ENCODE results near the gene TRIM65.
"Not testable (repeated sequence)": the region's sequence is repeated elsewhere in the genome, so short reads cannot be mapped to it uniquely, and the experiment has no call there.

Gene TRIM65

DNA sequence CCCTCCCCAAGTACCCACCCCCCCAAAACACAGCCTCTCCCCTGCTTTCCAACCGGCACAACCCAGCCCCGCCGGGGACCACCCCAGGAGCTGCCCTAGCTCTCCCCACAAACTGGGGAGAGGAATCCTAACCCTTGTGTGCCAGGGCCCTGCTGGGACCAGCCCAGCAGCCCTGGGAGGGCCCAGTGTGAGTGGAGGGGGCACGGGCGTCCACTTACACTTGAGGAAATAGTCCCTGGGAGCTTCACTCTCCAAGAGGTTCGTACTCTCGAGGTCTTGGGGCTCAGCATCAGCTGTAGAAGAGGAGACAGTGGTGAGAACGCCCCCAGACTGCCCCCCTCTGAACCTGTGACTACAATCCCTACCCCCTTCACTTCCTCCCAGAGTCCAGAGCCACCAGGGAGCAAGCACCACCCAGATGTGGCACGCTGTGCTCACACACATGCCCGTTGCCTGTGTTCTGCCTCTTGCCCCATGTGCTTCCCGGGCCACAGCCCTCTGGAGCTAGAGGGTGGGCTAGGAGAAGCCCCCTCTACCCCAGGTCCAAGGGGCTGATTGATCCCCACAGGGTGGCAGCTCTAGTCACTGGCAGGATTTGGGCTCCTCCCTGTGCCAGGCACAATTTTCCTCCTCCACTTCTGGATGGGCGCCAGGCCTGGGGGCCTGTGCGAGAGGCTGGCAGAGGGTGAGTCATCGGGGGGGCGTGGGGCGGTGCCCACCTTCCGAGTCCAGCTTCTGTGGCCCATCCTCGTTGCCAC, 21.4 kb downstream of the TRIM65 start:
- no peak for DNase-seq (ENCODE audit: low spot score)

DNA sequence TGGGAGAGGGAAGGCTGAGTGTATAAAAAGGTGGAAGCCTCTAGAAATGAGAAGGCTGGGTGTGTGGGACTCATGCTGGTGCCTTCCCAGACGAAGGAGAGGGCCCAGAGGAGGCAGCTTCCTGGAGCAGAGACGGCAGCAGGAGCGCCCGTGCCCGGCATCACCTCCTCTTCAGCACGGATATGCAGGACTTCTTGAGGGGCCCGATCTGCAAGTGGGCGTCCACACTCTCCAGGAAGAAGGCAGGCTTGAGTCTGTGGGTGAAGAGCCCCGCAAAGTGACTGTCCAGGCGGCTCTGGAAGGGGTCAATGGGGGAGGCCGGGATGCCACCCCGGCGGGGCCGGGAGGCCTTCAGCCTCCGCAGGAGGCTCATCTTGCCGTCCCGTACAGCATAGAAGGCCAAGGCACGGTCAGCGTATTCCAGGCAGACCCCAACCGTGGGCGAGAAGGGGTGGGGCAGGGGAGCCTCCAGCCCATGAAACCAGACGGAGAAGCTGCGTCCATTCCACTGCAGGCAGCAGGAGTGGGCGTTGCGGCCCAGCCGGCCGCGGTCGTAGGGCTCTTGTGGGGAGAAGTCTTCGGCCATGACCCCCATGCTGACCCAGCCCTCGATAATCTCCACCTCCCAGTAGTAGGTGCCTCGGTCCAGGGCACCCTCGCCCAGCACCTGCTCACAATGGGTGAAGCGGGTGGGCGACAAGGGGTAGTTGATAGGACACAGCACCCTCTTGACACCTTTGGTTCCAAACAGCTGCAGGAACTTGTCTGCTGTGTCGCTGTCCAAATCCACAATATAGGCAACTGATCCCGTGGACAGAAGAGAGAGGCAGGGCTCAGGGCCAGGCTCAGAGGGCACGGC, 22.2 kb downstream of the TRIM65 start:
- no peak for DNase-seq (ENCODE audit: low spot score)

DNA sequence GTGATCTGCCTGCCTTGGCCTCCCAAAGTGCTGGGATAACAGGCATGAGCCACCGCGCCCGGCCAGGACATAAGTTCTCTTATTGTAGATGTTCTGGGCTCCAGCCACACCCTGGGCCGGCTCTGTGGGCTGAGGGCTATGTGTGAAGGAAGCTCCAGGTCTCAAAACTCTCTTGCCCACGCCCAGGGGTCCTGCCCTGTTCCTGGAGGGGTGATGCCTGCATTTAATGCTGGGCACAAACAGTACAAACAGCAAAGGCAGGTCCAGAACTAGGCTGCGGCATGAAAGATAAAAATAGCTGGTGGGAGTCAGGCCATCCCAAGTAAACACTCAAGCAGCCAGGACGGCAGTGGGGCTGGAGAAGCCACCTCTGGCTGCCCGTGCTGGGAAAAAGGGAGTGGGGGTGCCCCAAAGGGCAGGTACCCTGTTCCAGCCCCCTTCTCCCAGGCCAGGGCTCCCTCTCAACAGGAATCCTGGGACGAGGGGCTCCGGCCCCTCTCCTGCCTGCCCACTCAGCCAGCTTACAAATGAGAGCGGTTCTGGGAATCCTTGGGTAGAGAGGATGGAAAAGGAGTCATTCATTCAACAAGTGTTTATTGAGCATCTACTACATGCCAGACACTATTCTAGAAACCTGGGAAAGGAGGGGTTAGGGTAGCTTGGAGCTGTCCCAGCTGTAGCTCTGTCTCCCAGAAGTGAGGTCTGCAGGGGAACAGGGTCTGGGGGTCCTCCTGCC, 23.0 kb downstream of the TRIM65 start:
- DNase-seq (ENCODE audit: low spot score), result no peak

DNA sequence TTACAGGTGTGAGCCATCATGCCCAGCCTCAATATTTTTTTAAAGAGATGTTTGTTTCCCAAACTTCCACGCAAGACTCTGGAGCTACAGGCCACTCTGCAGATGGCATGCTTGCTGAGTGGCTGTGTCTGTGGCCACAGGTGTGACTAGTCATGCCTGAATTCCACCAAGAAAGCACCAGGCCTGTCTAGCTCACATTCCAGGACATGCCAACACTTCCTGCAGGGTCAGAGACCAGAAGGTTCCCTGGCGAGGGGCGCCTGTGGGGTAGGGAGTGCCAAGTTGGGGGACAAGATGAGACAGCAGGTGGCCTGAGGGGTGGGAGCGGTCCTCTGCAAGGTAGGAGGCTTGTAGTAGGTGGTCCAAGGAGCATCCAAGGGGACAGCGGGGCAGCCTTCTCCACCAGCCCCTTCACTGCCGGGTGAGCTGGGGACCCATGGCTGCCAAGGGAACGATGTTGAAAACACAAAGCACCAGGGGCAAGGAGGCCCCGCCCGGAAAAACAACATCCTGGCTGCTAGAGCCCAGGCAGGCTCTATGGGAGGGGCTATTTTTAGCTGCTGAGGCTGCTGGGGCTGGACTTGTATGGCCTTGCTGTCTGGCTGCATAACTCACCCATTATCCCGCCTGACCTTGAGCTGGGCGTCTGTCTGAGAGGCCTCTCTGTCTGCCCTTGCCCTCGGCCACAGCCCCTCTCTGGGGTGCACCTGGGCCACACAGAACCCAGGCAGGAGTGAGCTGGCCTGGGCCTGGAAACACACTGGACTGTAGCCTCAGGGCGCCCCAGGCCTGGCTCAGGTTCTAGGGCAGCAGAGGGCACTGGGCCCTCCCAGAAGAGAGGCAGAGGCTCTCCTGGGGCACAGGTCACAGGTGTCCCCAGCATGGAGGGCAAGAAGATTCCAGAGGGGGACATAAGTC, 24.1 kb downstream of the TRIM65 start:
- peak; percentile 80 for DNase-seq (ENCODE audit: low spot score)

DNA sequence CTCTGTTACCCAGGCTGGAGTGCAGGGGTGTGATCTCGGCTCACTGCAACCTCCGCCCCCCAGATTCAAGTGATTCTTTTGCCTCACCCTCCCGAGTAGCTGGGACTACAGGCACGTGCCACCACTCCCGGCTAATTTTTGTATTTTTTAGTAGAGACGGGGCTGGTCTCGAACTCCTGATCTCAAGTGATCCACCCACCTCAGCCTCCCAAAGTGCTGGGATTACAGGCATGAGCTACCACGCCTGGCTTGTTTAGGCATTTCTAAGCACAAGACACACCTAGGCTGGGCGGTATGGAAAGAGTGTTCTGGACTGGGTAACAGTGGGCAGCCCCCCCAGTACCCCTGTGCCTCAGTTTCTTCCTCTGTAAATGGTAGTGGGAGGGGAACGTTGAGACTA, 26.5 kb downstream of the TRIM65 start:
- DNase-seq (ENCODE audit: low spot score), result not testable (repeated sequence)

DNA sequence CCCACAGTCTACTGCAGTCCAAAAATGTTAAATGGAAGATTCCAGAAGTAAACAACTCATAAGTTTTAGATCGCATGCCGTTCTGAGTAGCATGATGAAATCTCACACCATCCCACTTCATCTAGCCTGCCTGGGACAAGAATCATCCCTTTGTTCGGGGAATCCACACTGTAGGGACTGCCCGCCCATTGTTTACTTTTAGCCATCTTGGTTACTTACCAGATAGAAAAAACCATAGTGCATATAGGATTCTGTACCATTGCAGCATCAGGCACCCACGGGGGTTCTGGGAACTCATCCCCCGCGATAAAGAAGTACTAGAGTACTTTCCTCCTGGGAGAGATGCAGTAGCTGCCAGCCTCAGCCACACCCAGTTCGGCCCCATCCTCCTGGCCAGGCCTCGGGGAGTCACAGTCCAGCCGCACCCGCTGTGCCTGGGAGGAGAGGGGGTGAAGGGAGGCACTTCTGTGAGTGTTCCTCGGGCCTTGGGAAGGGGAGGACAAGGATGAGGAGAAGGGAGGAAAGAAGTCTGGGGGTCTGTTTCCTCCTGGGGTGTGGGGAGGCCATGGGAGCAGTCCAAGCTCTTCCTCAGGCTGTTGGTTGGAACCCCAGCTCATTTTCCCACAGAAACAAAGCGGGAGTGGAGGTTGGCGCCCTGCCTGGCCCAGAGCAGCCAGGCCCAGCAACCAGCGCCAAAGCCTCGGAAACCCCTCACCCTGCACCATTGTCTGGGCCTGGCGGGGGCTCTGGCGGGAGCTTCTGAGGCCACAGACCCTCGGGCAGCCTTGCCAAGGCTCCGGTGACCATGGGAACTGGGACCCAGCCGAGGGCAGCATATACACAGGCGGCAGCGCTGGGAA, 27.2 kb downstream of the TRIM65 start:
- no peak for DNase-seq (ENCODE audit: low spot score)

DNA sequence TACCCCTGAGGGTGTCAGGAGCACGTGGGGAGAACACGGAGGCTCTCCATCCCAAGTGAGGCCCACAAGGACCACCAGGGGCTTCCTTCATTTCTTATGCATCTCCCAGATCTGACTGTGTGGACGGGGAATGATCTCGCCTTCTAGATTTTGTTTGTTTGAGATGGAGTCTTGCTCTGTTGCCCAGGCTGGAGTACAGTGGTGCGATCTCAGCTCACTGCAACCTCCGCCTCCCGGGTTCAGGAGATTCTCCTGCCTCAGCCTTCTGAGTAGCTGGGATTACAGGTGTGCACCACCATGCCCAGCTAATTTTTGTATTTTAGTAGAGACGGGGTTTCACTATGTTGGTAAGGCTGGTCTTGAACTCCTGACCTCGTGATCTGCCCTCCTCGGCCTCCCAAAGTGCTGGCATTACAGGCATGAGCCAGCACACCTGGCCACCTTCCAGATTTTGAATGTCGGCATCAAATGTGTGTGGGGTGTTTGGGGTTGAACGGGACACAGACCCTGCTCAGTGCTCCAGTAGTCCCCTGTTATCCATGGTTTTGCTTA, 27.9 kb downstream of the TRIM65 start:
- DNase-seq (ENCODE audit: low spot score), result not testable (repeated sequence)

DNA sequence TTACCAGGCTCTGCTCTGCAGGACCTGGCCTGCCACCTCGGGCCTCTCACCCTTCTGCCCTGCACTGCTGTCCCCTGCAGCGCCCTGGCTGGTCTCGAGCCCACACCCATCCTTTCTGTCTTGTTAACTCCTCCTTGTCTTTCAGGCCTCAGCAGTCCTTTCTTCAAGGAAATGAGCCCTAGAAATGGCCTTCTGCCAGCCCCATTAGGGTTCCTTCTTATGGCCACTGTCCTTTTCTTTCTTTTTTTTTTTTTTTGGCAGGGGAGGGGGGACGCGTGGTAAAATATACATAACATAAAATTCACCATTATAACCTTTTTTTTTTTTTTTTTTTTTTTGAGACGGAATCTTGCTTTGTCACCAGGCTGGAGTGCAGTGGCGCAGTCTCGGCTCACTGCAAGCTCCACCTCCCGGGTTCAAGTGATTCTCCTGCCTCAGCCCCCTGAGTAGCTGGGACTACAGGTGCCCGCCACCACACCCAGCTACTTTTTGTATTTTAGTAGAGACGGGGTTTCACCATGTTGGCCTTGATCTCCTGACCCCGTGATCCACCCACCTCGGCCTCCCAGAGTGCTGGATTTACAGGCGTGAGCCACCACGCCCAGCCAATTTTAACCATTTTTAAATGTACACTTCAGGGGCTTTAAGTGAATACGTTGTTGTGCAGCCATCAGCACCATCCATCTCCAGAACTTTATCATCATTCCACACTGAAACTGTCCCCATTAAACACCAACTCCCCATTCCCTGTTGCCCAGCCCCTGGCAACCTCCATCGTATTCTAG, 31.2 kb downstream of the TRIM65 start:
- DNase-seq (ENCODE audit: low spot score), result not testable (repeated sequence)

DNA sequence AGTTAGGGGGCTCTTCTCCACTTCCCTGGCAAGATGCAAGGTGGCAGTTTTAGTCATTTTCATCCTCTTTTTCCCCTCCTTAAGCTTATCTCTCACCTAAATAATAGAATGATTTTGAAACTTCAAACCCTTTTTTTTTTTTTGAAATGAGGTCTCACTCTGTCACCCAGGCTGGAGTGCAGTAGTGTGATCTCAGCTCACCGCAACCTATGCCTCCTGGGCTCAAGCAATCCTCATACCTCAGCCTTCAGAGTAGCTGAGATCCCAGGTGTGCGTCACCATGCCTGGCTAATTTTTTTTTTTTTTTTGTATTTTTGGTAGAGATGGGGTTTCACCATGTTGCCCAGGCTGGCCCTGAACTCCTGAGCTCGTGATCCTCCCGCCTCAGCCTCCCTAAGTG, 31.9 kb downstream of the TRIM65 start:
- DNase-seq (ENCODE audit: low spot score), result not testable (repeated sequence)

DNA sequence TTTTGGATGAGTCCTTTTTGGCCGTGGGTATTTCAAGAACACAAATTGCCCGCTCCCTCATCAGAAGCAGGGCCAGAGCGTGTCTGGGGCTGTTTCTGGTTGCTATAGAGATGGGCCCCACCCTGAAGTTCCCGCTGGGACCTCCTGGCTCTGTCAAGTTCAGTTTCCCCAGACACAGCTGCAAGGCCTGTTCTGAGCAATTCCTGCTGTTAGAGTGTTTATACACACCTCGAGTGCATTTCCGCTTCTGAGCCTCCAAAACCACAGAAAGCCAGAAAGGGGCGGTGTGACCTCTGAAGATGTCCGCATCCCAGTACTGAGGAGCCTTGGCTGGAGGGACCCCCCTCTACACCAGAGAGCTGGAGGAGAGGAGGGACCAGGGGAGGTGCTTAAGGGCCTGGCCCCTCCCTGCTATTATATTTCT, 32.3 kb downstream of the TRIM65 start:
- peak; percentile 51 for DNase-seq (ENCODE audit: low spot score)

DNA sequence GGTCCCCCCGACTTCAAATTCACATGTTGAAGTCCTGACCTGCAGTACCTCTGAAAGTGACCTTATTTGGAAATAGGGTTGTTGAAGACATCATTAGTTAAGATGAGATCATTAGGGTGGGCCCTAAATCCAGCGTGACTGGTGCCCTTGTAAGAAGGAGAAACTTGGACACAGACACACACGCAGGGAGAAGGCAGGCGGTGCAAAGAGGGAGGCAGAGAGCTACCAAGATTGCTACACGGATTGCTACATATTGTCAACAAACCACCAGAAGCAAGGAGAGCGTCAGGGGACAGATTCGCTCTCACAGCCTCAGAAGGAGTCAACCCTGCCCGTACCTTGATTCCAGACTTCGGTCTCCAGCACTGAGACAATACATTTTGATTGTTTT, 34.8 kb downstream of the TRIM65 start:
- DNase-seq (ENCODE audit: low spot score), result no peak

DNA sequence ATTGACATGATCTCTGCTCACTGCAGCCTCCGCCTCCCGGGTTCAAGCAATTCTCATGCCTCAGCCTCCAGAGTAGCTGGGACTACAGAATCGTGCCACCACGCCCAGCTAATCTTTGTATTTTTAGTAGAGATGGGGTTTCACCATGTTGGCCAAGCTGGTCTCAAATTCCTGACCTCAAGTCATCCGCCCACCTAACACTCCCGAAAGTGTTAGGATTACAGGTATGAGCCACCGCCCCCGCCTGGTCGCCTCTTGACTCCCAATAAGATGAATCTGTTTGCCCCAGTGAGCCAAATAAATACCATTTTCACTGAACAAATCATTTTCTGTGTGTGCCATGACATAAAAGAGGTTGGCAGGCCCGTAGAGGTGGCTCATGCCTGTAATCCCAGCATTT, 37.4 kb downstream of the TRIM65 start:
- DNase-seq (ENCODE audit: low spot score), result not testable (repeated sequence)

DNA sequence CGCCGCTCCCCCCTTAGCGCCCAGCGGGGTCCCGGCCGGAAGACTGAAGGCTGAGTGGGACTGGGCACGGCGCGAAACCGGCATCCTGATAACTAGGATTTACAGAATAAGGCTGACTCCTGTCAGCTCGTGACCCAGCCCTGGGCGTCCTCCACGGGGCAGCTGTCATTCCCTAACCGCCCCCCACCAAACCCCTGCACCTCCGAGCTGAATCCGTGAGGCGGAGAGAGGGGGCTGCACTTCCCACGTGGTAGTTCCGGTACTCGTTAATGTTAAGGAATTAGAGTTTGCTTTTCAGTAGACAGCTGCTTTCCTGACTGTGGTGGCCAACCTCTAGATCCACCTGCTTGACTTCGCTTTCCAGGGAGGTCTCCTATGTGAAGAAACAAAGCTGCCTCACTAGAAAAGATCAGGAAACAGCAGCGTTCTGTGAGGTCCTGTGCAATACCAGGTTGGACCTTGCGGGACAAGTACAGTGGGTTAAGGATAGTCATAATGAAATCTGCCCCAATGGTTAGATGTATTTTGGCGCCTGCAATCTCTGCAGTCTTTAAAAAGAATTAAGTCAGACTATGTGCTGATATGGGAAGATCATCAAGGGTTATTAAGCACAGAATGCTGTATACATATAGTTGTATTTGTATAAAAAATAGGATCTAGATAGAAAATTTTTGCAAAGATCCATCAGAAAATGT, 40.5 kb downstream of the TRIM65 start:
- no peak for DNase-seq (ENCODE audit: low spot score)

DNA sequence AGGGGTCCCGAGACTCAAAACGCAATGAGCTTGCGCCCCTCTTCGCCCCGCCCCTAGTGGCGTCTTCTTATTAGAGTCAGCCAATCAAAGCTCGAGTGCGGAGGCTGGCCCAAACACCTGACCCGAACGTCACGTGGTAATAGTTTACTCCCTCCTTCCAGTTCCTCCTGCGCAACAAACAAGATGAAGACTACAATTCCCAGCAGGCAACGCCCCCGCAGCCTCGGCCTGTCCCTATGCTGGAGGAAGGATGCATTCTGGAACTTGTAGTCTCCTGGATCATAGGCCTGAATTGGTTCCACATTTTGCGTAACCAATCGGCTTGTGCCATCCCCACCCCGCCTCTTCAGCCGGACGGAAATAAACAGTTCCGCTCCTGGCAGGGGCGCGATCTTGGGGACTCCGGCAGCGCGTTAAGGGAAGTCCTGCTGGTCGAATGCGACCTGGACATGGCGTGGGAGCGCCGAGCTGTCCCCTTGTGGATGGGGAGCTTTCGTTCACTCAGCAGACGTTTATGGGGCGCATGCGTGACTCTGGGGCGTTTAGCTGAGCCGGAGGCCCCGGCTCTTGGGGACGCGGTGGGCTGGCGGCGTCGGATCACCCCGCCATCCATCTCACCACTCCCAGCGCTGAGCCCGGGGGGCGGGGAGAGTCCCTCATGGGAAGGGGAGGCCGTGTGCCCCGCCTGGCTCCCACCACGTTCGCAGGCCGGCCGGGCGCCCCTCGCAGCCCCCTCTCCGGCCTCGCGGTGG, 41.3 kb downstream of the TRIM65 start, which contains the start of gene WBP2:
Gene WBP2, minus strand, starts transcription at position 26 of the 752 bp plus-strand sequence. CDS start 38 bp downstream, outside the sequence.
- peak; percentile 99 for DNase-seq (ENCODE audit: low spot score)

DNA sequence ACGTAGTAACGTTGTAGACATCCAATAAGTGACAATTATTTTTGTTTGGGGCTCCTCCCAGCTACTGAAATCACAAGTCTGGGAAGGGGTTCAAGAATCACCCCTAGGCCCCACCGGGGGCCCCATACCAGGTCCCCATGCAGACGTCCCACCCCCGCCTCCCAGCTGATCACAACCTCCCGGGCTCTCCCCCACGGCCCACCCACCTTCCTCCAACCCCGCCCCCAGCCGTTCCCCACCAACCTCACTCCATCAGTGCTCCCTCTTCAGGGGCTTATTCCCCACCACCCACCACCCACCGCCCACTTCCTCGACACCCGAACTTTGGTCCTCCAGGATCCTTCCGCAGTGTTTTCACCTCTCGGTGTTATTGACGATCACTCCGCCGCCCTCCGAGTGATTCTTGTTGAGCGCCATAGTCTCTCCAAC, 41.9 kb downstream of the TRIM65 start:
- no peak for DNase-seq (ENCODE audit: low spot score)

DNA sequence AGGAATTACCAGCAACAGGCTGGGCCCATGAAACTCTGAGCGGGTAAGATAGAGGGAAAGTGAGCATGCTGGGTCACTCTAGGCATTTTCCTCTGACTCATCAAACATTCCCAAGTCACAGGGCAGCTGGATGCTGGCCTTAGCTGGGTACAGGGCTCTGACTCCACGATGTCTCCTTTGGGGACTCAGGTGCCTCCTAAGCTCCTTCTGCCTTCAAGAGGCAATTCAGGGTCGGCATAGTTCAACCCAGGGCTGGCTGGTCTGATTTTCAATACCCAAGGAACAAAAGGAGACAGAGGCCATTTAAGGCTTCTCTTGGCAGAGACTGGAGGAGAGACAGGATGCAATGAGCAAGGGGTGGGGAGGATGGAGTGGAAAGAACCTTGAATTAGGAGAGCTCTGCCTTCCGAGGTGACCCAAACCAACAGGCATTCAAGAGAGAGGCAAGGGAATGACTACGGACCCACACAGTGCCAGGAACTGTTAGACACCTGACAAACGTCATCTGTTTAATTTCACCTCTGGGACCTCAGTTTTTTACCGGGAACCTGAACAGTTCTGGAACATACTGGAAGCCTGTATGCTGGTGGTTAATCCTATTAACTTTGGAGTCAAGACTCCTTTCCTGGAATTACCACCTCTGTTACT, 42.5 kb downstream of the TRIM65 start:
- no peak for DNase-seq (ENCODE audit: low spot score)

DNA sequence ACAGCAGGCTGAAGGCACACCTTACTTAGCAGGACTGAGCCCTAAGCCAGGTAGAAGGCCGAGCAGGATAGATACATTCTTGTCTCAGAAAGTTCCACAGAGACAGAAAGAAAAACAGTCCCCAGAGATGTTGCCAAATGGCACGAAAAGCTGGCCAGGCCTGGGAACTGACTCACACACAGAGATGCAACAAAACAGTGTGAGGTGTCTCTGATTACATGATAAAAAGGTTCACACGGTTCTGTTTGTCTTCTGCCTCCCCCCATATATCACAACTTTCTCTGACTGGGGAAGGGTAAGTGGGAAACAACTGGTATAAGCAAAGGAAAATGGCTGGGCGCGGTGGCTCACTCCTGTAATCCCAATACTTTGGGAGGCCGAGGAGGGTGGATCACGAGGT, 43.3 kb downstream of the TRIM65 start:
- no peak for DNase-seq (ENCODE audit: low spot score)

All from CD4-positive, alpha-beta T cell treated with Interleukin-6 at 100 ng/mL for 8 hours (primary cell).